Liver (tissue), 9 donors: ENCODE measurements around the gene FUT2. TPM values are rescaled to one million over a fixed set of nuclear protein-coding genes. Genes with fewer than 3 reads are reported as not detected.

Experiments
- DNase-seq: peaks from one replicate; pipeline ENCODE4 v3.0.0-alpha.2; 2017; ENCODE audit warnings: low spot score
- H3K27ac ChIP-seq, 2 donors: one replicate each; pipeline ENCODE4 v1.7.0; 2013; ENCODE audit warnings: inconsistent platforms in 2 of 2, low read length in 2 of 2, control low read depth in 1 of 2, low read depth in 1 of 2, mild to moderate bottlenecking in 1 of 2
- H3K27me3 ChIP-seq, 4 donors: one replicate each; pipeline versions ENCODE4 v1.6.1 to v1.7.0; 2013; ENCODE audit warnings: low read length in 3 of 4, inconsistent platforms in 1 of 4, mild to moderate bottlenecking in 1 of 4, moderate library complexity in 1 of 4; ENCODE audit not compliant: control insufficient read depth in 4 of 4, insufficient read depth in 4 of 4
- H3K36me3 ChIP-seq, 4 donors: one replicate each; pipeline versions ENCODE4 v1.6.1 to v1.7.0; 2013; ENCODE audit warnings: low read length in 3 of 4, mild to moderate bottlenecking in 3 of 4, low read depth in 1 of 4, moderate library complexity in 1 of 4; ENCODE audit not compliant: control insufficient read depth in 4 of 4, insufficient read depth in 3 of 4
- H3K4me1 ChIP-seq, 4 donors: one replicate each; pipeline versions ENCODE4 v1.6.1 to v1.7.0; 2013; ENCODE audit warnings: low read length in 3 of 4, mild to moderate bottlenecking in 3 of 4, moderate library complexity in 1 of 4; ENCODE audit not compliant: control insufficient read depth in 4 of 4, insufficient read depth in 4 of 4
- H3K4me3 ChIP-seq, 3 donors: one replicate each; pipeline versions ENCODE4 v1.6.1 to v1.7.0; 2013; ENCODE audit warnings: low read length in 3 of 3, control low read depth in 1 of 3, low read depth in 1 of 3, mild to moderate bottlenecking in 1 of 3
- H3K9ac ChIP-seq, 2 donors: one replicate each; pipeline ENCODE4 v1.7.0; 2013; ENCODE audit warnings: low read length in 2 of 2, mild to moderate bottlenecking in 2 of 2, moderate library complexity in 2 of 2, control low read depth in 1 of 2, low read depth in 1 of 2
- H3K9me3 ChIP-seq, 4 donors: one replicate each; pipeline versions ENCODE4 v1.6.1 to v1.7.0; 2013; ENCODE audit warnings: low read length in 3 of 4; ENCODE audit not compliant: control insufficient read depth in 4 of 4
- ATF3 ChIP-seq: IDR thresholded peaks from 2 replicates; pipeline ENCODE4 v1.6.1; 2016; ENCODE audit warnings: antibody characterized with exemption
- CTCF ChIP-seq: fragments of 150-350 bp; IDR thresholded peaks from 2 replicates; pipeline ENCODE4 v1.5.1; 2017; ENCODE audit warnings: improper control_type of control experiment, low read depth, low read length; ENCODE audit not compliant: missing input control
- EGR1 ChIP-seq, 2 donors: IDR thresholded peaks; 2 replicates each; pipeline ENCODE4 v1.6.1; 2016 to 2018; ENCODE audit warnings: antibody characterized with exemption in 2 of 2, low read depth in 2 of 2
- FOXA1 ChIP-seq: IDR thresholded peaks from 2 replicates; pipeline ENCODE4 v1.6.1; 2016; ENCODE audit warnings: antibody characterized with exemption
- FOXA2 ChIP-seq: IDR thresholded peaks from 2 replicates; pipeline ENCODE4 v1.6.1; 2016; ENCODE audit warnings: antibody characterized with exemption
- GABPA ChIP-seq, 2 donors: IDR thresholded peaks in 1 of 2; conservative IDR thresholded peaks in 1 of 2; 2 replicates each; pipeline ENCODE4 v1.6.1; 2016; ENCODE audit warnings: antibody characterized with exemption in 2 of 2, mild to moderate bottlenecking in 1 of 2, moderate library complexity in 1 of 2
- HNF4A ChIP-seq, 2 donors: conservative IDR thresholded peaks; 2 replicates each; pipeline ENCODE4 v1.6.1; 2016; ENCODE audit warnings: antibody characterized with exemption in 2 of 2, mild to moderate bottlenecking in 2 of 2
- HNF4G ChIP-seq: IDR thresholded peaks from 2 replicates; pipeline ENCODE4 v1.6.1; 2016; ENCODE audit warnings: antibody characterized with exemption
- JUND ChIP-seq, 2 donors: IDR thresholded peaks; 2 replicates each; pipeline ENCODE4 v1.6.1; 2016; ENCODE audit warnings: antibody characterized with exemption in 2 of 2
- MAX ChIP-seq: IDR thresholded peaks from 2 replicates; pipeline ENCODE4 v1.6.1; 2016; ENCODE audit warnings: antibody characterized with exemption
- NR2F2 ChIP-seq: IDR thresholded peaks from 2 replicates; pipeline ENCODE4 v1.6.1; 2016; ENCODE audit warnings: antibody characterized with exemption
- RAD21 ChIP-seq, 2 donors: IDR thresholded peaks; 2 replicates each; pipeline ENCODE4 v1.6.1; 2016; ENCODE audit warnings: antibody characterized with exemption in 2 of 2, mild to moderate bottlenecking in 2 of 2
- REST ChIP-seq: IDR thresholded peaks from 2 replicates; pipeline ENCODE4 v1.6.1; 2016; ENCODE audit warnings: antibody characterized with exemption, mild to moderate bottlenecking
- RXRA ChIP-seq, 2 donors: IDR thresholded peaks; 2 replicates each; pipeline ENCODE4 v1.6.1; 2017 to 2018; ENCODE audit warnings: antibody characterized with exemption in 2 of 2, mild to moderate bottlenecking in 1 of 2
- SP1 ChIP-seq: IDR thresholded peaks from 2 replicates; pipeline ENCODE4 v1.6.1; 2018; ENCODE audit warnings: antibody characterized with exemption, mild to moderate bottlenecking
- TAF1 ChIP-seq: conservative IDR thresholded peaks from 2 replicates; pipeline ENCODE4 v1.6.1; 2016; ENCODE audit warnings: antibody characterized with exemption, mild to moderate bottlenecking
- YY1 ChIP-seq: IDR thresholded peaks from 2 replicates; pipeline ENCODE4 v1.6.1; 2016; ENCODE audit warnings: antibody characterized with exemption, mild to moderate bottlenecking
- ZBTB33 ChIP-seq: IDR thresholded peaks from 2 replicates; pipeline ENCODE4 v1.6.1; 2016; ENCODE audit warnings: antibody characterized with exemption
- WGBS: extraction: QIAGEN DNeasy Blood & Tissue Kit; methylation state at CpG from one replicate; pipeline ENCODE4 v1.1.7; 2013; 5-methylcytosine and 5-hydroxymethylcytosine counted together
- polyA plus RNA-seq, 2 donors: library from polyadenylated mRNA; stranded (reverse) in 1 of 2; unstranded in 1 of 2; fragments of 200-250 nt in 1 of 2; fragments of >200 nt in 1 of 2; fragmentation: Nextera tagmentation in 1 of 2; extraction: Ambion mirVana in 1 of 2; gene quantifications; one replicate each; pipeline versions ENCODE4 v1.2.1 to v1.2.3, GENCODE V29; 2013 to 2015
- total RNA-seq, 2 donors: library from RNA; depleted of rRNA; stranded (reverse); fragments of >200 nt; gene quantifications; one replicate each; pipeline ENCODE4 v1.2.3, GENCODE V29; 2014
- donor health status: healthy.
- donor health status: healthy.
- donor health status: healthy.
- donor health status: healthy.
- donor health status: healthy.

FUT2 gene
- total and polyA plus RNA-seq, 4 donors = 0.02 to 0.38 (median 0.05) TPM; not detected in 1

- Histone ChIP-seq H3K4me3 (no peak overlapping the region), H3K9ac (no peak overlapping the region), H3K36me3 (no peaks in the 10 kb centered on the region), H3K9me3 (no peaks in the 10 kb centered on the region), H3K27ac (no peak overlapping the region), H3K27me3 (no peaks in the 10 kb centered on the region), H3K4me1 (peaks cover 0 to 2% (median 0%) of the 10 kb centered on the region in 4 donors)
- TF ChIP-seq ATF3 (no peak), RAD21 (IDR thresholded peaks at IDR 0.05) (no peak), HNF4A (conservative IDR thresholded peaks at IDR 0.05) (no peak), TAF1 (no peak)
- 77% methylated on average over 5 of the region's 5 CpGs for WGBS
- no peak for DNase-seq
Measured at GRCh38 chr19:48659768-48660167, 36.0 kb upstream of the FUT2 start.

GRCh38 chr19:48660852-48661710, 34.7 kb upstream of the FUT2 start:
- H3K9ac ChIP-seq = peak overlapping the region in 1 of 2 donors; percentile 28
- DNase-seq = peak; percentile 73

GRCh38 chr19:48661711-48662090, 34.1 kb upstream of the FUT2 start:
- peaks cover 0 to 2% (median 0%) of the 10 kb centered on the region in 4 donors for H3K4me1 ChIP-seq
- H3K27me3 ChIP-seq = no peaks in the 10 kb centered on the region
- DNase-seq = no peak
- 90% methylated on average over 50 of the region's 50 CpGs for WGBS
- H3K27ac ChIP-seq = no peak overlapping the region
- no peaks in the 10 kb centered on the region for H3K36me3 ChIP-seq
- no peak for TF ChIP-seq FOXA2
- no peak for TF ChIP-seq REST
- TF ChIP-seq RAD21 (IDR thresholded peaks at IDR 0.05) = no peak
- no peak for TF ChIP-seq ZBTB33
- TF ChIP-seq ATF3 = no peak
- no peak for TF ChIP-seq YY1
- TF ChIP-seq SP1 = no peak
- TF ChIP-seq TAF1 = no peak
- no peak for TF ChIP-seq CTCF
- no peak for TF ChIP-seq NR2F2
- TF ChIP-seq GABPA (IDR thresholded peaks at IDR 0.05 in 1 of 2, conservative IDR thresholded peaks at IDR 0.05 in 1 of 2) = no peak
- TF ChIP-seq MAX = no peak
- TF ChIP-seq RXRA (IDR thresholded peaks at IDR 0.05) = no peak
- no peak for TF ChIP-seq FOXA1
- TF ChIP-seq EGR1 (IDR thresholded peaks at IDR 0.05; ENCODE audit: low read depth in 2 of 2) = no peak
- TF ChIP-seq HNF4G = no peak
- TF ChIP-seq JUND (IDR thresholded peaks at IDR 0.05) = no peak
- no peak for TF ChIP-seq HNF4A (conservative IDR thresholded peaks at IDR 0.05)
- no peak overlapping the region for H3K9ac ChIP-seq
- no peaks in the 10 kb centered on the region for H3K9me3 ChIP-seq
- no peak overlapping the region for H3K4me3 ChIP-seq

More at GRCh38 chr19:48660852-48661710, 34.7 kb upstream of the FUT2 start:
- peak; percentile 45 for TF ChIP-seq SP1
- TF ChIP-seq HNF4G = no peak
- peak; percentile 49 for TF ChIP-seq NR2F2
- TF ChIP-seq FOXA2 = no peak
- peak in 1 of 2 donors; percentile 59 for TF ChIP-seq JUND (IDR thresholded peaks at IDR 0.05)
- H3K27me3 ChIP-seq = no peaks in the 10 kb centered on the region
- H3K27ac ChIP-seq = peak overlapping the region; percentile 13 to 31
- H3K4me1 ChIP-seq = peaks cover 0 to 2% (median 0%) of the 10 kb centered on the region in 4 donors
- H3K9me3 ChIP-seq = no peaks in the 10 kb centered on the region
- no peak overlapping the region for H3K4me3 ChIP-seq
- 67% methylated on average over 35 of the region's 35 CpGs for WGBS
- no peaks in the 10 kb centered on the region for H3K36me3 ChIP-seq
